CD1c-positive myeloid dendritic cell (primary cell): ENCODE data around the gene KIF18B.

Source experiments
- DNase-seq: peaks from one replicate; pipeline ENCODE4 v3.0.0-alpha.2; 2016; ENCODE audit errors: extremely low spot score

KIF18B gene

DNA sequence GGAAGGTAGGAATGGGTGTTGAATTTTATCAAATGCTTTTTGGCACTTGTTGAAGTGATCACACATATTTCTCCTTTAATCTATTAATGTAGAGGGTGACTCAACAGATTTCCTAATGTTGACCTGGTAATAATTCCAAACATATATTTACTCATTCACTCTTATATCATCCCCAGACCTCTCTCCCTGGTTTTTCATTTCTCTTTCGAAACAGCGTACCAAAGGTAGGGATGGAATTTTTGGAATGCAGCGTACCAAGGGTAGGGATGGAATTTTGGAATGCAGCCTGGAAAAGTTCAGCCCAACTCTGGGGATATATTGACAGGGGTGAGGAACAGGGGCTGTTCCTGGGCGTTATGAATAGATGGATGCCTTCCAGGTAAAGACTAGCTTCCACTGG lies 7.3 kb downstream of the KIF18B start:
- no peak for DNase-seq

DNA sequence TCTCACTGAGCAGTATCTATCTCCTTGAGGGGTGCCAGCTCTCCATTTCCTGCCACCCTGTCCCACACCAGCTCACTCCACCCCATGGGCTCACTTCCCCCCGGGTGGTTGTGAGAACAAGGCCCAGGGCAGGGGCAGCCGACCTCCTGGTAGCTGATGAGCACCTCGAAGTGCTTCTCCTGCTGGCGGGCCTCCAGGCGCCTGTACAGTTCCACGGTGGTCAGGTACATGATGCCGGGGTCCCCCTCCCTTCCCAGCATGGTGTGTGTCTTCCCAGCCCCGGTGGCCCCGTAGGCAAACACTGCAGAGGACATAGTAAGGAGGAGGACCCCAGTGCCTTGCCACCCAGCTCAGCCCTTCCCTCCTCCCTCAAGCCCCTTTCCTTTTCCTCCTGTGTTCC lies 12.5 kb downstream of the KIF18B start:
- no peak for DNase-seq

- no peak for DNase-seq
These were observed 12.8 kb downstream of the KIF18B start for GRCh38 chr17:44934745-44935105.

- no peak for DNase-seq
These were observed 13.5 kb downstream of the KIF18B start for GRCh38 chr17:44933824-44934744.

GRCh38 chr17:44932787-44933097 lies 14.8 kb downstream of the KIF18B start:
- no peak for DNase-seq

- DNase-seq, result no peak
These were observed 15.3 kb downstream of the KIF18B start for GRCh38 chr17:44932096-44932786.

DNA sequence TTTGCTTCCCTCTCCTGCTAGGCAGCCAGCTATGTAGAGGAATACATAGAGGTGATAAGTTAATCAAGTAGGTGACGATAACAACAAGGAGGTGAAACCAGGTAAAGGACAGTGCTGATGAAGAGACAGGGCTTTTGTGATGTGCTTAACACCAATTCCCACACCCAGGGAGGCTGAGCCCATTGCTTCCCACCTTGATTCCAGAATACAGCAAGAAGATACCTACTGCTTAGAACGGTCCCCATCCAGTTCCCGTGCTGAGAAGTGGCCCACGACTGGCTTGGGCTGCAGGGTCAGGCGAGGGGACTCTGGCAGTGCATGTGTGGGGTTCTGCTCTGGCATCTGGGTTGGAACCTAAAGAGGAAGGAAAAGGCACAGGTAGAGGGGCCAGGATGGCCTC lies 16.2 kb downstream of the KIF18B start:
- DNase-seq, result no peak

DNA sequence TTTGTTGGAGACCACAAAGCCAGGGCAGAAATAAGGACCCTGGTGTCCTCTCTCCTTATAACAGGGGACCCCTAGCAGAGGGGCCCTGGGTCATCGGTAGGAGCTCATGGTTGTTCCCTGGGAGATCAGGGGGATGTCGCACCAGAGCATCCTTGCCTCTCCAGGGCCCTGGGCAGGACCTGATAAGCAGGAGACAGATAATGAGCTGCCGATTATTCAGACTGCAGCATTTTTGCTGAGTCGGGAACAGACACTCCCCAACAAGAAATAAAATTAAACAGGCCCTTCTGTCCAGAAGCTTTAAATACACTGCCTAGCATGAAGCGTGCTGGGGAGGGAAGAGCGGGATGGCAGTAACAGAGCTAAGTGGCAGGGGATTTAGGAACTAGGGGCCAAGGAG lies 16.9 kb downstream of the KIF18B start:
- no peak for DNase-seq

DNA sequence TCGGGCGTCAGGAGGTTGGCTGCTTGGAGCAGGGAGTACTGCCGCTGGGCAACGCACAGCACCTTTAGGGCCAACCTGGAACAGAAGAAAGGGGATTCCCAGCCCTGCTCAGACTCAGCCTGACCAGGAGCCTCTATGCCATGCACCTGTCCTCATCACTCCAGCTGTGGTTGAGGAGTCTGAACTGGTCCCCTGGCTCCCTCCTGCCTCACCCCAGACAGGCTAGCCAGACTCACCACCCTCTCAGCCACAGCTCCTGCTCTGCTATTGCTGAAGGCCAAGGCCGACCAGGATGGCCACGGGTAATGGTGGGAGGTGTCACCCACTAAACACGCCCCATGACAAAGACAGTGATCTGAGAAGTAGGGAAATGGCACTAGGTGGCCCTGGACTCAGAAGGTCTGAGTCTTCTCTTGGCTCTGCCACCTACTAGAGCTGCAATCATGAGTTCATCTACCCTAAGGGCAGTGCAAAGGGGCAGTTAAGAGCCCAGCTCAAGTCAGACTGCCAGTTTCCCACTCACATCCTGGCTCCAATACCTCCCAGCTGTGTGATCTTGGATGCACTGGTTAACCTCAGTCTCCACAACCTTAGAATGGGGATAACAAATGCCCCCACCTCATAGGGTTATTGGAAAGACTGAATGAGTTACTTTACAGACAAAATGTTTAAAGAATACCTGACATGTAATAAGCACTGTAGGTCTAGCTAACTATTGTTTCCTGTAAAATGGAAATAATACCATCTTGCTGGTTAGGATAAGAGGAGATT lies 18.4 kb downstream of the KIF18B start:
- no peak for DNase-seq

- no peak for DNase-seq
These were observed 19.4 kb downstream of the KIF18B start for GRCh38 chr17:44928136-44928535.

- DNase-seq, result no peak
These were observed 19.9 kb downstream of the KIF18B start for GRCh38 chr17:44927696-44928095.

- DNase-seq, result no peak
These were observed 20.6 kb downstream of the KIF18B start for GRCh38 chr17:44926821-44927525.

DNA sequence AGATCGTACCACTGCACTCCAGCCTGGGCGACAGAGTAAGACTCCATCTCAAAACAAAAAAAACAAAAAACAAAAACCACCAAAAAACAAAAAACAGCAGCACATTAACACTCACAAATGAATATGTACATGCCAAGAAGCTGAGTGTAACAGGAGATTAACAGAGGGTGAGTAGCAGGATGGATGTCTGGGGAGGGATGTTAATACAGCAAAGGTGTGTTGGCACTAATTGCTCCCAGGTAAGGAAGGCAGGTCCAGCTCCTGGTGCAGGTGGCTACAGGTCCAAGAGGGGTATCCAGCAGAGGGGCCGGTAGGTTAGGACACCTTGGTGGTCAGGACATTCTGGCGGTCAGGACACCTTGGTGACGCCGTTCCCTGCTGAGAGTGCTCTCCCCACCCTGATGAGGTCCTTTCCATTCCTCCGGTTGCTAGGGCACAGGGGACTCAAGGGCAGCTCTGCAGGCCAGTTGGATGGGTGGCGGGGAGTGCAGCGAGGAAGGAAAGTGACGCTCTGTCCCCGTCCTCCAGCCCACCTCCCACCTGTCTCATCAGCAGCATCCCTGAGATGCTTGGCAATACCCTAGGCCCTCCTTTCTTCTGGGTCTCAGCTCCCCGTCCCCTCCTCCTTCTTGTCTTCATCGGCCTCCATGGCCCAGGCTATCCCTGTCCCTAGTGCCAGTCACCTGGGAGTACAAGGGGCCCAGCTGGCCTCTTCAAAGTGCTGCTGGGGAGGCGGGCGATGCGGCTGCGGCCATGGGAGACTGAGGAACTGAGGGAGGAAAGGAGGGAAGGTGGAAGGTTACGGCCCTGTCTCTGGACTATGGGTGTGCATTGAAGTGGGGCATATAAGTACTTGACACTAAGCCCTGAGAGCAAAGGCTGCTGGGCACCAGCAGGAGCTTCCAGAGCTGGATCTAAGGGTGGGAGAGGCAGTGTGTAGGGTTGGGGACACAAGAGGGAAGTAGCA lies 21.6 kb downstream of the KIF18B start:
- no peak for DNase-seq

DNA sequence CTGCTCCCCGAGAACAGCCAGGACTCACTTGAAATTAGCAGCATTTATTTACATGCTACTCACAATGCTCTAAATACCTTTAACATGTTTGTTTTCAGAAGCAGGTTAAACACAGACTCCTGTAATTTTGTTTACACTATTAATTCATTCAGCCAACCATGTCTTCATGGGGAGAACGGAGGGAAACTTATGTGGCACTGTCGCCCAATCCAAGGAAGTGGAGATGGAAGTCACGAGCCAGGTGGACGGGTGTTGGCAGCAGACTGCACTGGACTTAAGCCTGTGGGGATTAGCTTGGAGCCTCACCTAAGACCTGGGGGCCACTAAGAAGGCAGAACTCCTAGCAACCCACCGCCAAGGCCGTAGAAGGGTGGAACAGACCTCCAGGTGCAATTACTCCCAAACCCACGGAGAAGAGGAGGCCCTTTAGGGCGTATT lies 23.4 kb downstream of the KIF18B start:
- DNase-seq, result no peak

DNA sequence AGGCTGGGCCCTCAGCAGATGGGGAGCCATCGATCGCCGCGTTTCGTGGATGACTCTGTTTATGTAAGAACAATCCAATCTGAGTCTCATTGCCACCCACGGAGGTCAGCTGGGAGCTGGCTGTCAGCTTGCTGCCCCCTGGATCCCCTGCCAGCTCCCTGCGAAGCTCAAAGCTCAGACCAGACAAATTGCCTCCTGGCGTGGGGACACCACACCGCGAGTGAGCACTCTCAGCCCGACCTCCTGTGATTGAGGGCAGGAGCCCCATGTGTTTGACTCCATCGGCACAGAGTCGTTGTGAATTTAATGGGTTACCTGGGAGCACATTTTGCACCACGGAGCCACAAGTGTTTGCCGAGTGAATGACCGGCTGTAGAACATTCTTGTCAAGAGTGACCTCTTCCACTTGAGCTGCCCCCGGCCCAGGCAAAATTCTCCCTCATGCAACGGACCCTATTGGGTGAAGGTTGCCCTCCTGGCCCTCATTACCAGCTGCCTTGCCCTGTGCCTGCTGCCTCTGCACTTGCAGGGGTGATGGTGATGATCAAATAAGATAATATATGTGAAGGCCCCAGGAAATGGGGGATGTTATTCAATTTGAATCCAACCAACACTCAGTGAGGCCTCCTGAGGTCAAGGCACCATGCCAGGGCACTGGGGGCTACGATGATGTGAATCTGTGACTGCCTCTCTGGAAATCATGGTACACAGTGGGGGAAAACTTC lies 24.7 kb downstream of the KIF18B start:
- no peak for DNase-seq

GRCh38 chr17:44922136-44922535 lies 25.4 kb downstream of the KIF18B start:
- no peak for DNase-seq

- DNase-seq, result no peak
These were observed 26.3 kb downstream of the KIF18B start for GRCh38 chr17:44921122-44921882.

DNA sequence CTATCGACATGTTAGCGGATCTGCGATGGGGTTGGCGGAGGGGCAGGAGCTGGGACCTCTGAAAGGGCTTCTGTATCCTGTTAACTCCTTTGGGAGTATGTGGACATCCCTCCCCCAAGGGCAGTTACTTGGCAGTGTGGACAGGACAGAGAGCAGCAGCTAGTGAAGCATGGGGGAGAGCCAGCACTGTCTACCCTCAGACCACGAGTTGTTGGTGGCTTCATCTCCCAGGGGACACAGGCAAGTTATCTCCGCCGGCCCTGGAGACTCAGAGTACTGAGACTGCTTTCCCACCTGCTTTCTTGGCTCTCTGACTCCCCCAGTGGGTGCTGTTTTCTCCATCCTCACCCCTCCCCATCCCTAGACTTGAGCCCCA lies 27.0 kb downstream of the KIF18B start:
- no peak for DNase-seq

- DNase-seq, result peak; percentile 73
These were observed 27.5 kb downstream of the KIF18B start for GRCh38 chr17:44919885-44920564.
